VCaP (cell line): Measurements from ENCODE around the gene SDCCAG8.

ENCODE experiments used
- H3K27ac ChIP-seq: fragments of 450-650 bp; 2 replicates; pipeline ENCODE4 v1.5.1; 2017
- CTCF ChIP-seq: fragments of 450-650 bp; conservative IDR thresholded peaks from 2 replicates; pipeline ENCODE4 v1.5.1; 2017; ENCODE audit warnings: mild to moderate bottlenecking, moderate library complexity

The SDCCAG8 gene

GRCh38 chr1:243508943-243509342 lies 253.1 kb downstream of the SDCCAG8 start:
- no peak for TF ChIP-seq CTCF
- H3K27ac ChIP-seq, result no peak overlapping the region

- no peak for TF ChIP-seq CTCF
- no peak overlapping the region for H3K27ac ChIP-seq
These were observed 255.1 kb downstream of the SDCCAG8 start for GRCh38 chr1:243510928-243511327.

GRCh38 chr1:243513726-243514491 lies 258.1 kb downstream of the SDCCAG8 start:
- no peak for TF ChIP-seq CTCF
- no peak overlapping the region for H3K27ac ChIP-seq

- TF ChIP-seq CTCF, result no peak
- H3K27ac ChIP-seq, result no peak overlapping the region
These were observed 259.1 kb downstream of the SDCCAG8 start for GRCh38 chr1:243514927-243515326.

- no peak for TF ChIP-seq CTCF
- H3K27ac ChIP-seq, result no peak overlapping the region
These were observed 265.0 kb downstream of the SDCCAG8 start for GRCh38 chr1:243520831-243521230.

- no peak for TF ChIP-seq CTCF
These were observed 267.9 kb downstream of the SDCCAG8 start for GRCh38 chr1:243523766-243524165.

GRCh38 chr1:243525085-243525487 lies 269.2 kb downstream of the SDCCAG8 start:
- TF ChIP-seq CTCF, result no peak
- H3K27ac ChIP-seq, result no peak overlapping the region

More at GRCh38 chr1:243523766-243524165, 267.9 kb downstream of the SDCCAG8 start:
- no peak overlapping the region for H3K27ac ChIP-seq
